Cardiac fibroblast (primary cell): ENCODE data around the gene PCA3.

Source experiments
- DNase-seq, 2 donors: peaks; one replicate each; pipeline versions ENCODE4 v3.0.0 to v3.0.0-alpha.2; 2010; ENCODE audit warnings: low read depth in 2 of 2
- H3K4me3 ChIP-seq, 2 donors: replicated peaks in 1 of 2; 1 replicate in 1 of 2; 2 replicates in 1 of 2; pipeline ENCODE4 v1.5.1; 2011; ENCODE audit warnings: low read depth in 2 of 2, low read length in 2 of 2, mild to moderate bottlenecking in 2 of 2, moderate library complexity in 1 of 2
- TF ChIP-seq, protein P1 (sequence below): IDR thresholded peaks from one replicate; pipeline ENCODE4 v1.5.1; 2011; ENCODE audit warnings: low read depth, mild to moderate bottlenecking, low read length, inconsistent platforms

The PCA3 gene

GRCh38 chr9:76810377-76810957, 46.2 kb downstream of the PCA3 start:
- peak; percentile 81 to 84 for DNase-seq
- H3K4me3 ChIP-seq = no peak overlapping the region
- TF ChIP-seq, protein P1, sequence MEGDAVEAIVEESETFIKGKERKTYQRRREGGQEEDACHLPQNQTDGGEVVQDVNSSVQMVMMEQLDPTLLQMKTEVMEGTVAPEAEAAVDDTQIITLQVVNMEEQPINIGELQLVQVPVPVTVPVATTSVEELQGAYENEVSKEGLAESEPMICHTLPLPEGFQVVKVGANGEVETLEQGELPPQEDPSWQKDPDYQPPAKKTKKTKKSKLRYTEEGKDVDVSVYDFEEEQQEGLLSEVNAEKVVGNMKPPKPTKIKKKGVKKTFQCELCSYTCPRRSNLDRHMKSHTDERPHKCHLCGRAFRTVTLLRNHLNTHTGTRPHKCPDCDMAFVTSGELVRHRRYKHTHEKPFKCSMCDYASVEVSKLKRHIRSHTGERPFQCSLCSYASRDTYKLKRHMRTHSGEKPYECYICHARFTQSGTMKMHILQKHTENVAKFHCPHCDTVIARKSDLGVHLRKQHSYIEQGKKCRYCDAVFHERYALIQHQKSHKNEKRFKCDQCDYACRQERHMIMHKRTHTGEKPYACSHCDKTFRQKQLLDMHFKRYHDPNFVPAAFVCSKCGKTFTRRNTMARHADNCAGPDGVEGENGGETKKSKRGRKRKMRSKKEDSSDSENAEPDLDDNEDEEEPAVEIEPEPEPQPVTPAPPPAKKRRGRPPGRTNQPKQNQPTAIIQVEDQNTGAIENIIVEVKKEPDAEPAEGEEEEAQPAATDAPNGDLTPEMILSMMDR = peak; percentile 74

- H3K4me3 ChIP-seq = no peak overlapping the region
- TF ChIP-seq, protein P1 = no peak
- no peak for DNase-seq
Measured at GRCh38 chr9:76812591-76812990, 48.4 kb downstream of the PCA3 start.

GRCh38 chr9:76817489-76817888, 53.3 kb downstream of the PCA3 start:
- peak; percentile 36 to 87 for DNase-seq
- TF ChIP-seq, protein P1 = no peak
- no peak overlapping the region for H3K4me3 ChIP-seq

- peak; percentile 97 for DNase-seq
- H3K4me3 ChIP-seq = no peak overlapping the region
- TF ChIP-seq, protein P1 = no peak
Measured at GRCh38 chr9:76818271-76818670, 54.0 kb downstream of the PCA3 start.

GRCh38 chr9:76820431-76820830, 56.2 kb downstream of the PCA3 start:
- no peak overlapping the region for H3K4me3 ChIP-seq
- DNase-seq = no peak
- TF ChIP-seq, protein P1 = no peak

DNA sequence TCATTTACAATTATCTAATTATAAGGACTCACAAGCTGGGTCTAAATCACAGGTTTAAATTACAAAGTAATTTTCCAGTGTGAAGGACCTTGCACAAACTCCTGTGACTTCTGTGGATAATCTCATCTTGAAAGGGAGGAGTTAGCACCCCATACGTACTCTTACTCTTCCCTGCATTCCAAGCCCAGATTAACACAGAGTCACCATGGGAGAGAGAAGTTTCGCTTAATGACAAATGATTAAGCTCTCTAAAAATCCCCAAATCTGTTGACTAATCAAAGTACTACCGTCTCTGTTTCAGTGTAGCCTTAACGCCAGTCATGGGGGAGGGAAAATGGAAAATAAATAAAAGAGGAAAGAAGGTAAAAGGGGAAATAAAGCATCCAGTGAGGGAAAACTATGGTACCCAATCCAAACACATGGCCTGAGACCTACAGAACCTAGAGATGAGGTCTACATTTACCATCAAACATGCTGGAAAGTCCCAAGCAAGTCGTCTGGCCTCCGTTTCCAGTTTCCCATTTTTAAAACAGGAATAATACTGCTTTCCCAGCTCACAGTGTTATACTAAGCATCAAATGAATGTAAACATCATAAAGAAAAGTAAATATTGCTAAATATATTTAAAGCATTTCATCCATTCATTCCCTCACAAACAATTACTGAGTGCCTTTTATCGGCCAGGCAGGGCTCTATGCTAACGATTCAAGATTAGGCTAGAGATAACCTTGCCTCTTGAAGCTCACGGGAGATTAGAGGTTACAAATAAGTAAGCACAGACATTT, 63.2 kb downstream of the PCA3 start:
- TF ChIP-seq, protein P1 = no peak
- DNase-seq = no peak
- no peak overlapping the region for H3K4me3 ChIP-seq
